Measurements from ENCODE around the gene ITLN2.
"Not testable (repeated sequence)": the region's sequence is repeated elsewhere in the genome, so short reads cannot be mapped to it uniquely, and the experiment has no call there.

The ITLN2 gene

DNA sequence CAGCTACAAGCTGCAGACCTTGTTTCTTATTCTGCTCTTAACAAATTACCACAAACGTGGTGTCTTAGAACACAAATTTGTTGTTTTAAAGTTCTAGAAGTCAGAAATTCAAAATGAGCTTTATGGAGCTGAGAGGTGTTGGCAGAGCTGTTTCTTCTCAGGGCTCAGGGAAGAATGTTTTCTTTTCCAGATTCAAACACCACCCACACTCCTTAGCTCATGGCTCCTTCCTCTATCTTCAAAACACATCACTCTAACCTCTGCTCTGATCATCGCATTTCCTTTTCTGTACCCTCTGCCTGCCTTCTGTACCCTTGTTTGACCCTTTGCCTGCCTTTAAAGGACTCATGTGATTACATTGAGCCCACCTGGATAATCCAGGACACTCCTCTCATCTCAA, 42.7 kb downstream of the ITLN2 start:
- TF ChIP-seq, protein P1, sequence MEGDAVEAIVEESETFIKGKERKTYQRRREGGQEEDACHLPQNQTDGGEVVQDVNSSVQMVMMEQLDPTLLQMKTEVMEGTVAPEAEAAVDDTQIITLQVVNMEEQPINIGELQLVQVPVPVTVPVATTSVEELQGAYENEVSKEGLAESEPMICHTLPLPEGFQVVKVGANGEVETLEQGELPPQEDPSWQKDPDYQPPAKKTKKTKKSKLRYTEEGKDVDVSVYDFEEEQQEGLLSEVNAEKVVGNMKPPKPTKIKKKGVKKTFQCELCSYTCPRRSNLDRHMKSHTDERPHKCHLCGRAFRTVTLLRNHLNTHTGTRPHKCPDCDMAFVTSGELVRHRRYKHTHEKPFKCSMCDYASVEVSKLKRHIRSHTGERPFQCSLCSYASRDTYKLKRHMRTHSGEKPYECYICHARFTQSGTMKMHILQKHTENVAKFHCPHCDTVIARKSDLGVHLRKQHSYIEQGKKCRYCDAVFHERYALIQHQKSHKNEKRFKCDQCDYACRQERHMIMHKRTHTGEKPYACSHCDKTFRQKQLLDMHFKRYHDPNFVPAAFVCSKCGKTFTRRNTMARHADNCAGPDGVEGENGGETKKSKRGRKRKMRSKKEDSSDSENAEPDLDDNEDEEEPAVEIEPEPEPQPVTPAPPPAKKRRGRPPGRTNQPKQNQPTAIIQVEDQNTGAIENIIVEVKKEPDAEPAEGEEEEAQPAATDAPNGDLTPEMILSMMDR (IDR thresholded peaks at IDR 0.05; ENCODE audit: low read depth, low read length) = no peak
- no peak for DNase-seq (ENCODE audit: extremely low read depth, low read depth)

DNA sequence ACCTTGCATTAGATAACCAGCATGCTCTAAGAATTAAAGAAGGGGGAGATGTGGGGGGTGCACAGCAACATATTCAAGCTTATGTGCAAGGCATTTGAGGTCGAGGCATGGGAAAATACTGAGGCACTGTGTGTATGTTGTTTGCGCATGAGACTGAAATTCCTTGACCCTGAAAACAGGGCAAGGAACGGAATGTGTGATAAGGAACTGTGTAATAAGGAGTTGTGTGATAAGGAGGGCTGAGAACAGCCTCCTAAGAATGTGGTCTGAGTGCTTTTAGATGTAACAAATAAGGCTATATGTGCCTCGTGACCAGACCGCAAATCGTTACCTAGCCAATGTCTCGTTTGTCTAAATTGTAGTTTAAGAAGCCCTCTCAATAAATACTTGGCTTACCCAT, 43.2 kb downstream of the ITLN2 start:
- TF ChIP-seq, protein P1 (IDR thresholded peaks at IDR 0.05; ENCODE audit: low read depth, low read length) = no peak
- DNase-seq (ENCODE audit: extremely low read depth, low read depth) = no peak

DNA sequence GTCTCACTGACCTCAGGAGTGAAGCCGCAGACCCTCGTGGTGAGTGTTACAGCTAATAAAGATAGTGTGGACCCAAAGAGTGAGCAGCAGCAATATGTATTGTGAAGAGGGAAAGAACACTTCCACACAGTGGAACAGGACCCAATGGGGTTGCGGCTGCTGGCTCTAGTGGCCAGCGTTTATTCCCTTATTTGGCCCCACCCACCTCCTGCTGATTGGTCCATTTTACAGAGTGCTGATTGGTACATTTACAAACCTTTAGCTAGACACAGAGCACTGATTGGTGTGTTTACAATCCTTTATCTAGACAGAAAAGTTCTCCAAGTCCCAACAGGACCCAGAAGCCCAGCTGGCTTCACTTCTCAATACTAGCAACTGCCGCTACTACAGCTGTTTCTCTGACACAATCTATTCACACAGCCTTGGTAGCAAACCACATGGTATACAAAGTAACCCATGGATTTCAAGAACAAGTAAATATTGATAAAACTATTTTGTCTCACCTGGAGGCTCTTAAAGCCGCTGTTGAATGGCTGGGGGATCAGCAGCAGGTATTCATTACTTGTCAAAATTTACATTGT, 44.3 kb downstream of the ITLN2 start:
- TF ChIP-seq, protein P1 (IDR thresholded peaks at IDR 0.05; ENCODE audit: low read depth, low read length) = no peak
- no peak for DNase-seq (ENCODE audit: extremely low read depth, low read depth)

DNA sequence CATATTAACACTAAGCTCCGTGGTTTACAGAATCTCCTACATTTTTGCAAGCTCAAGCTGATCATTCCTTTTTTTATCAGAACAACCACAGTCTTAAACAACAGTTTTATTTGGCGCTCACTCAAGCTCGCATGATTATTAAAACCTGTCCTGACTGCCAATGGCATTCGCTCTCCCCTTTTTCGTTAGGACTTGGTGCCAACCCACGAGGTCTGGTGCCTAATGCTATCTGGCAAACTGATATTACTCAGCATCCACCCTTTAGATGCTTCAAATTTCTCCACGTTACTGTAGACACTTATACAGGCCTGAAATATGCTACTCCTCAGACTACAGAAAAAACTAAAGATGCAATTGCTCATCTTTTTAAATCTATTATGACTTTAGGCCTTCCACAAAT, 46.6 kb downstream of the ITLN2 start:
- TF ChIP-seq, protein P1 (IDR thresholded peaks at IDR 0.05; ENCODE audit: low read depth, low read length) = no peak
- no peak for DNase-seq (ENCODE audit: extremely low read depth, low read depth)

DNA sequence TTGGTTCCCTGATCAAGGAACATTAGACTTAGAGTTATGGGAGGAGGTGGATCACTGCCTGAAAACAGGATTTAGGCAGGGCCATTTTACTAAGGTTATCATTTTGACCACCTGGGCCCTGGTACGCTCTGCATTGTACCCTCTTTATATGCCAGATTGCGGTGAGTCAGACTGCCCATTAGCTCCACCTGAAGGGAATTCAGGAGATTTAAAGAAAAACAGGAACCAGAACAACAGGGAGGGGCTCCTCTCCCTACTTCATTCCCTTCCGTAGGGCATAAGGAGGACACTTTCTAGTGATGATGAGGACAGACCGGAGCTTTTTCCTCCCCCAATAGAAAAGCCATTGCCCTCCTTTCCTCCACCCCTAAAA, 49.0 kb downstream of the ITLN2 start:
- TF ChIP-seq, protein P1 (IDR thresholded peaks at IDR 0.05; ENCODE audit: low read depth, low read length) = no peak
- DNase-seq (ENCODE audit: extremely low read depth, low read depth) = no peak

DNA sequence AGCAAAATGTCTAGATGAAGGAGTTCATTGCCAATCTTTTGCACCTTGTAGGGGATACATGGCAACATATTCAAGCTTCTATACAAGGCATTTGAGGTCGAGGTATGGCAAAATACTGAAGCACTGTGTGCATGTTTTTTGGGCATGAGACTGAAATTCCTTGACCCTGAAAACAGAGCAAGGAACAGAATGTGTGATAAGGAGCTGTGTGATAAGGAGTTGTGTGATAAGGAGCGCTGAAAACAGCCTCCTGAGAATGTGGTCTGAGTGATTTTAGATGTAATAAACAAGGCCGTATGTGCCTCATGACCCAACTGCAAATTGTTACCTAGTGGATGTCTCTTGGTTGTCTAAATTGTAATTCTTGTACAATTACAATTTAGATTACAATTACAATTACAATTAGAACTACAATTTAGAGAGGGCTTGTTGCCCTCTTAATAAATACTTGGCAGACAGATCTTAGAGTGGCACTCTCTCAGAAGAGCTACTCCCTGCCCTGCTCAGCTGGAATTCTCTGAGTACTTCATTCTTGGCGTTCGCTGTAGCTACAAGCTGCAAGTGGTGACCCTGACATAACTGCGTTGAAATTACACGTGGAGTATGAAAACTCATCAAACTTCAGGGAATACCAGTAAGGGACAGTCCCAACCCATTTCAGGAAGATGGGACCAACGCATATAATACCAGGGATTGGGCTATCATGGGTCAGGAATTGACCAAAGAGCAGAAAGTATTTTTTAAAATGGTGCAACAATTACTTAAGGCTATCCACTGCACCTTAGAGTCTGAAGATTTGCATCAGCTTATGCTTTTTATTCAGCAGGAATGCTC, 49.6 kb downstream of the ITLN2 start:
- no peak for DNase-seq (ENCODE audit: extremely low read depth, low read depth)
- TF ChIP-seq, protein P1 (IDR thresholded peaks at IDR 0.05; ENCODE audit: low read depth, low read length) = no peak

DNA sequence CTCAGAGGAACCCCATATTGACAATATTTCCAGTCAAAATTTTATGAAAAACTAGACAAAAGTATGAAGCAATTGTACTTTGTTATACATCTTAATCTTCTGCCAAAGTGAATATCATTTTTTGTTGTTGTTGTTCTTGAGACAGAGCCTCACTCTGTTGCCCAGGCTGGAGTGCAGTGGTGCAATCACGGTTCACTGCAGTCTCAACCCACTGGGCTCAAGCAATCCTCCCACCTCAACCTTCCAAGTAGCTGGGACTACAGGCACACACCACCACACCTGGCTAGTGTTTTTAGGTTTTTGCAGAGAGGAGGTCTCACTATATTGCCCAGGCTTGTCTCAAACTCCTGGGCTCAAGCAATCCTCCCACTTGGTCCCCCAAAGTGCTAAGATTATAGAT, 52.4 kb downstream of the ITLN2 start:
- not testable (repeated sequence) for DNase-seq (ENCODE audit: extremely low read depth, low read depth)
